ENCODE data around the gene FBXO44. TPM values are rescaled to one million over a fixed set of nuclear protein-coding genes. Genes with fewer than 3 reads are reported as not detected.
"Not testable (repeated sequence)": the region's sequence is repeated elsewhere in the genome, so short reads cannot be mapped to it uniquely, and the experiment has no call there.

The FBXO44 gene
- total RNA-seq, 1 experiment from 2014 or later: 24.5 TPM

GRCh38 chr1:11606775-11607174 is 47.9 kb upstream of the FBXO44 start:
- Histone ChIP-seq H3K23me2 (ENCODE audit: insufficient read length, low read depth, low read length, poor library complexity, severe bottlenecking) (no peaks in the 10 kb centered on the region), H3T11ph (ENCODE audit: low read length) (no peak overlapping the region), H3K79me2 (ENCODE audit: insufficient read depth, low read length) (no peaks in the 10 kb centered on the region), H2BK5ac (ENCODE audit: insufficient read length, low read length) (no peak overlapping the region), H4K8ac (replicated peaks; ENCODE audit: insufficient read length, low read depth, low read length) (no peak overlapping the region), H2BK12ac (ENCODE audit: insufficient read length, low read depth, low read length) (no peak overlapping the region), H3K4ac (ENCODE audit: low read depth, low read length) (no peak overlapping the region), H3K27ac (ENCODE audit: insufficient read length, low read depth, low read length) (no peak overlapping the region), H2AFZ (ENCODE audit: low read length) (no peak overlapping the region), H3K9me3 (ENCODE audit: control insufficient read depth, low read depth, low read length) (no peaks in the 10 kb centered on the region), H4K20me1 (ENCODE audit: control insufficient read depth, insufficient read depth, insufficient read length) (no peaks in the 10 kb centered on the region), H3K23ac (ENCODE audit: insufficient read length, low read depth, low read length) (no peak overlapping the region), H3K4me1 (ENCODE audit: insufficient read depth, low read length) (no peaks in the 10 kb centered on the region; the same call in 1 of the 2 replicates), H4K91ac (ENCODE audit: insufficient read length, low read depth, low read length) (no peak overlapping the region), H3K27me3 (ENCODE audit: insufficient read depth, low read length) (no peaks in the 10 kb centered on the region), H3K79me1 (ENCODE audit: insufficient read depth, low read depth, low read length, poor library complexity, severe bottlenecking) (no peaks in the 10 kb centered on the region), H2AK5ac (ENCODE audit: insufficient read length, low read length) (no peak overlapping the region), H3K4me2 (ENCODE audit: insufficient read depth, insufficient read length, low read length) (no peak overlapping the region), H2BK120ac (ENCODE audit: low read depth, low read length, poor library complexity, severe bottlenecking) (no peak overlapping the region), H3K56ac (ENCODE audit: insufficient read length, low read depth, low read length) (no peak overlapping the region), H2BK15ac (ENCODE audit: low read depth, low read length) (no peak overlapping the region), H4K5ac (ENCODE audit: insufficient read length, low read depth, low read length) (no peak overlapping the region), H3K18ac (ENCODE audit: insufficient read length, low read depth, low read length) (no peak overlapping the region), H2BK20ac (ENCODE audit: low read depth, low read length, poor library complexity, severe bottlenecking) (no peak overlapping the region), H3K14ac (ENCODE audit: insufficient read depth, low read length) (no peak overlapping the region), H3K9ac (ENCODE audit: extremely low read depth, insufficient read length, low read length) (no peak overlapping the region)
- H3K36me3 Mint-ChIP-seq (ENCODE audit: insufficient read depth in 1 of 3, low read depth in 3 of 3): peaks cover 3 to 8% (median 4%) of the 10 kb centered on the region in 3 experiments; a peak in 5 of 7 replicates
- H3K27ac Mint-ChIP-seq: no peak overlapping the region
- no peak overlapping the region for H3K4me3 Mint-ChIP-seq
- no peak for TF ChIP-seq CTCF (conservative IDR thresholded peaks at IDR 0.05)
- peaks cover 9% of the 10 kb centered on the region in 2 experiments; a peak in 4 of 5 replicates for H3K9me3 Mint-ChIP-seq
- DNase-seq: no peak
- peaks cover 10 to 13% of the 10 kb centered on the region in 2 experiments for H3K4me1 Mint-ChIP-seq
- WGBS (ENCODE audit: extremely low coverage, insufficient read length, low lambda C conversion rate): no CpG with 5 or more reads among the region's 6 CpGs
- peaks cover 7% of the 10 kb centered on the region for H3K27me3 Mint-ChIP-seq (ENCODE audit: low read depth)

- not testable (repeated sequence) for H3K4ac ChIP-seq (ENCODE audit: low read depth, low read length); H3K27me3 Mint-ChIP-seq (ENCODE audit: low read depth); H4K5ac ChIP-seq (ENCODE audit: insufficient read length, low read depth, low read length); H3K4me1 ChIP-seq (ENCODE audit: insufficient read depth, low read length); H3K4me2 ChIP-seq (ENCODE audit: insufficient read depth, insufficient read length, low read length); H2BK120ac ChIP-seq (ENCODE audit: low read depth, low read length, poor library complexity, severe bottlenecking); H3K79me1 ChIP-seq (ENCODE audit: insufficient read depth, low read depth, low read length, poor library complexity, severe bottlenecking); H3K4me1 Mint-ChIP-seq; H3K4me3 Mint-ChIP-seq; H3K27ac Mint-ChIP-seq; H3K27me3 ChIP-seq (ENCODE audit: insufficient read depth, low read length); H2BK12ac ChIP-seq (ENCODE audit: insufficient read length, low read depth, low read length); H3K18ac ChIP-seq (ENCODE audit: insufficient read length, low read depth, low read length); H3K9me3 ChIP-seq (ENCODE audit: control insufficient read depth, low read depth, low read length); DNase-seq; H4K8ac ChIP-seq (replicated peaks; ENCODE audit: insufficient read length, low read depth, low read length); H3K56ac ChIP-seq (ENCODE audit: insufficient read length, low read depth, low read length); H2BK5ac ChIP-seq (ENCODE audit: insufficient read length, low read length); H3K23ac ChIP-seq (ENCODE audit: insufficient read length, low read depth, low read length); H3K79me2 ChIP-seq (ENCODE audit: insufficient read depth, low read length); H3K27ac ChIP-seq (ENCODE audit: insufficient read length, low read depth, low read length); H3K9me3 Mint-ChIP-seq; H4K20me1 ChIP-seq (ENCODE audit: control insufficient read depth, insufficient read depth, insufficient read length); H2BK20ac ChIP-seq (ENCODE audit: low read depth, low read length, poor library complexity, severe bottlenecking); H2AK5ac ChIP-seq (ENCODE audit: insufficient read length, low read length); H3K9ac ChIP-seq (ENCODE audit: extremely low read depth, insufficient read length, low read length); H3K36me3 Mint-ChIP-seq (ENCODE audit: insufficient read depth in 1 of 3, low read depth in 3 of 3); H4K91ac ChIP-seq (ENCODE audit: insufficient read length, low read depth, low read length); H2AFZ ChIP-seq (ENCODE audit: low read length); H3T11ph ChIP-seq (ENCODE audit: low read length); H2BK15ac ChIP-seq (ENCODE audit: low read depth, low read length); H3K14ac ChIP-seq (ENCODE audit: insufficient read depth, low read length); H3K23me2 ChIP-seq (ENCODE audit: insufficient read length, low read depth, low read length, poor library complexity, severe bottlenecking)
- WGBS (ENCODE audit: extremely low coverage, insufficient read length, low lambda C conversion rate): no CpG with 5 or more reads among the region's 37 CpGs
These were observed 46.0 kb upstream of the FBXO44 start for GRCh38 chr1:11608596-11609130.

Data from H9 (cell line).